GM23338 (cell line): Measurements from ENCODE around the gene TNNT2. TPM values are rescaled to one million over a fixed set of nuclear protein-coding genes. Genes with fewer than 3 reads are reported as not detected.

Experiments
- ATAC-seq: fragments of 200-7000 bp; cut with Tn5 transposase; 3 replicates; pipeline ENCODE4 v1.9.1; 2020
- DNase-seq: peaks from one replicate; pipeline ENCODE4 v3.0.0-alpha.2; 2015; ENCODE audit warnings: low spot score
- H2AFZ ChIP-seq: fragments of 200-600 bp; sonication (generic); 2 replicates; pipeline ENCODE4 v1.8.0; 2016; ENCODE audit warnings: antibody characterized with exemption, mild to moderate bottlenecking, moderate library complexity
- H3F3A ChIP-seq: fragments of 200-600 bp; sonication (generic); replicated peaks from 2 replicates; pipeline ENCODE4 v1.8.0; 2017; ENCODE audit warnings: antibody characterized with exemption, mixed run types, low read depth
- H3K27ac ChIP-seq: fragments of 200-600 bp; sonication (generic); 2 replicates; pipeline ENCODE4 v1.6.1; 2016; ENCODE audit warnings: low read depth
- H3K27me3 ChIP-seq: fragments of 200-600 bp; sonication (generic); 2 replicates; pipeline ENCODE4 v1.8.0; 2016; ENCODE audit warnings: mild to moderate bottlenecking, mixed run types, moderate library complexity; ENCODE audit not compliant: insufficient read depth
- H3K36me3 ChIP-seq: fragments of 200-600 bp; sonication (generic); 2 replicates; pipeline ENCODE4 v1.8.0; 2016; ENCODE audit warnings: mild to moderate bottlenecking; ENCODE audit not compliant: insufficient read depth
- H3K4me1 ChIP-seq: fragments of 200-600 bp; sonication (generic); 2 replicates; pipeline ENCODE4 v1.8.0; 2016; ENCODE audit warnings: mild to moderate bottlenecking, moderate library complexity; ENCODE audit not compliant: insufficient read depth
- H3K4me2 ChIP-seq: fragments of 200-600 bp; sonication (generic); 2 replicates; pipeline ENCODE4 v1.7.1; 2017; ENCODE audit warnings: mixed run types
- H3K4me3 ChIP-seq: fragments of 200-600 bp; sonication (generic); 2 replicates; pipeline ENCODE4 v1.6.1; 2016; ENCODE audit warnings: mixed run types
- H3K79me2 ChIP-seq: fragments of 200-600 bp; sonication (generic); replicated peaks from 2 replicates; pipeline ENCODE4 v1.8.0; 2017; ENCODE audit warnings: mild to moderate bottlenecking; ENCODE audit not compliant: insufficient read depth
- H3K9me2 ChIP-seq: fragments of 200-600 bp; sonication (generic); 2 replicates; pipeline ENCODE4 v1.8.0; 2017; ENCODE audit not compliant: insufficient read depth
- H4K20me1 ChIP-seq: fragments of 200-600 bp; sonication (generic); replicated peaks from 2 replicates; pipeline ENCODE4 v1.8.0; 2017; ENCODE audit warnings: mild to moderate bottlenecking; ENCODE audit not compliant: insufficient read depth
- H3K27ac Mint-ChIP-seq: 2 replicates; pipeline ENCODE4 v1.8.0; 2020; ENCODE audit warnings: inconsistent platforms, mild to moderate bottlenecking, moderate library complexity, mixed read lengths
- H3K27me3 Mint-ChIP-seq: 3 replicates; pipeline ENCODE4 v1.8.0; 2022; ENCODE audit warnings: low read depth, mild to moderate bottlenecking, moderate library complexity, mixed read lengths, inconsistent platforms; ENCODE audit not compliant: insufficient read depth, poor library complexity
- H3K36me3 Mint-ChIP-seq: 3 replicates; pipeline ENCODE4 v1.8.0; 2021; ENCODE audit warnings: low read depth, mild to moderate bottlenecking, inconsistent platforms, moderate library complexity, mixed read lengths
- H3K4me1 Mint-ChIP-seq: 3 replicates; pipeline ENCODE4 v1.8.0; 2020; ENCODE audit warnings: mild to moderate bottlenecking, inconsistent platforms, mixed read lengths
- H3K4me3 Mint-ChIP-seq: 3 replicates; pipeline ENCODE4 v1.8.0; 2021; ENCODE audit warnings: moderate library complexity, mild to moderate bottlenecking, inconsistent platforms, mixed read lengths
- H3K9me3 Mint-ChIP-seq: 3 replicates; pipeline ENCODE4 v1.8.0; 2020; ENCODE audit warnings: moderate library complexity, mild to moderate bottlenecking, inconsistent platforms, mixed read lengths
- CREB1 ChIP-seq: fragments of 250-450 bp; sonication (Bioruptor Pico); IDR thresholded peaks from 2 replicates; pipeline ENCODE4 v1.5.0; 2020; ENCODE audit warnings: low read depth, mild to moderate bottlenecking, moderate library complexity
- CTCF ChIP-seq, 2 experiments: fragments of 200-600 bp in 1 of 2; sonication (generic) in 1 of 2; conservative IDR thresholded peaks; 2 replicates each; pipeline versions ENCODE4 v1.5.1 to v1.6.1; 2016 to 2017; ENCODE audit warnings: antibody characterized with exemption in 2 of 2, low read depth in 2 of 2, mild to moderate bottlenecking in 2 of 2, moderate library complexity in 1 of 2
- ETS1 ChIP-seq: IDR thresholded peaks from 2 replicates; pipeline ENCODE4 v1.6.1; 2016; ENCODE audit warnings: antibody characterized with exemption
- EZH2 ChIP-seq: fragments of 200-600 bp; sonication (generic); IDR thresholded peaks from one replicate; pipeline ENCODE4 v1.8.0; 2017; ENCODE audit warnings: antibody characterized with exemption, mild to moderate bottlenecking, low read depth; ENCODE audit not compliant: unreplicated experiment
- EZH2phosphoT487 ChIP-seq: fragments of 200-600 bp; sonication (generic); IDR thresholded peaks from one replicate; pipeline ENCODE4 v1.8.1; 2018; ENCODE audit warnings: antibody characterized with exemption; ENCODE audit not compliant: unreplicated experiment
- JUNB ChIP-seq: IDR thresholded peaks from one replicate; pipeline ENCODE4 v1.6.1; 2016; ENCODE audit warnings: antibody characterized with exemption; ENCODE audit not compliant: unreplicated experiment
- NANOG ChIP-seq: IDR thresholded peaks from 2 replicates; pipeline ENCODE4 v1.6.1; 2016; ENCODE audit warnings: antibody characterized with exemption, borderline replicate concordance
- POLR2AphosphoS5 ChIP-seq: IDR thresholded peaks from 2 replicates; pipeline ENCODE4 v1.6.1; 2016; ENCODE audit warnings: antibody characterized with exemption, low read depth
- REST ChIP-seq: IDR thresholded peaks from one replicate; pipeline ENCODE4 v1.6.1; 2018; ENCODE audit warnings: antibody characterized with exemption; ENCODE audit not compliant: unreplicated experiment
- STAT1 ChIP-seq: IDR thresholded peaks from one replicate; pipeline ENCODE4 v1.6.1; 2016; ENCODE audit warnings: antibody characterized with exemption; ENCODE audit not compliant: unreplicated experiment
- ZNF114 ChIP-seq: fragments of 250-450 bp; sonication (Bioruptor Pico); IDR thresholded peaks from 2 replicates; pipeline ENCODE4 v1.5.0; 2020; ENCODE audit warnings: mild to moderate bottlenecking, moderate library complexity
- ZNF331 ChIP-seq: fragments of 250-450 bp; sonication (Bioruptor Pico); IDR thresholded peaks from 2 replicates; pipeline ENCODE4 v1.5.0; 2020; ENCODE audit warnings: low read depth, mild to moderate bottlenecking, moderate library complexity
- ZNF462 ChIP-seq: fragments of 250-450 bp; sonication (Bioruptor Pico); IDR thresholded peaks from 2 replicates; pipeline ENCODE4 v1.5.0; 2020; ENCODE audit warnings: mild to moderate bottlenecking, moderate library complexity
- polyA plus RNA-seq: library from polyadenylated mRNA; unstranded; fragments of >200 nt; fragmentation: Nextera tagmentation; extraction: Ambion mirVana; gene quantifications from 2 replicates; pipeline ENCODE4 v1.2.1, GENCODE V29; 2016
- total RNA-seq: library from RNA; depleted of rRNA; stranded (reverse); fragments of >200 nt; shearing (Covaris generic); gene quantifications from 2 replicates; pipeline ENCODE4 v1.2.3, GENCODE V29; 2014

TNNT2 gene
- total and polyA plus RNA-seq, 2 experiments from 2014 or later: 7.5 to 19.1 TPM

- Histone ChIP-seq H2AFZ (no peak overlapping the region), H3K4me2 (no peak overlapping the region), H3K4me1 (no peaks in the 10 kb centered on the region), H3K4me3 (no peak overlapping the region), H3K27ac (no peak overlapping the region), H3F3A (no peaks in the 10 kb centered on the region), H3K9me2 (0 out of 2 replicates have a peak, but pooled peaks cover 6% of the 10 kb centered on the region), H3K36me3 (no peaks in the 10 kb centered on the region), H3K79me2 (no peaks in the 10 kb centered on the region), H4K20me1 (no peaks in the 10 kb centered on the region), H3K27me3 (no peaks in the 10 kb centered on the region)
- H3K4me1 Mint-ChIP-seq: peaks cover 16% of the 10 kb centered on the region; the same call in 2 of the 3 replicates
- ATAC-seq (no peak), DNase-seq (no peak)
- H3K36me3 Mint-ChIP-seq: no peaks in the 10 kb centered on the region
- no peaks in the 10 kb centered on the region for H3K9me3 Mint-ChIP-seq
- TF ChIP-seq CTCF (conservative IDR thresholded peaks at IDR 0.05; ENCODE audit: low read depth in 2 of 2): no peak
- no peak for TF ChIP-seq NANOG
- TF ChIP-seq ETS1: no peak
- no peak for TF ChIP-seq JUNB
- no peak for TF ChIP-seq ZNF331 (CRISPR knock-in tag)
- no peak for TF ChIP-seq EZH2
- TF ChIP-seq POLR2AphosphoS5: no peak
- no peak for TF ChIP-seq CREB1
- no peak for TF ChIP-seq REST
- TF ChIP-seq ZNF114 (CRISPR knock-in tag): no peak
- TF ChIP-seq EZH2phosphoT487: no peak
- TF ChIP-seq ZNF462 (CRISPR knock-in tag): no peak
- no peak for TF ChIP-seq STAT1
- peaks cover 8% of the 10 kb centered on the region for H3K27me3 Mint-ChIP-seq
- no peak overlapping the region for H3K27ac Mint-ChIP-seq
- no peak overlapping the region for H3K4me3 Mint-ChIP-seq
Observed at GRCh38 chr1:201311356-201312011, 66.0 kb downstream of the TNNT2 start.
